K562 (cell line): ENCODE measurements around the gene SERTAD1.

Source experiments
- CEBPB ChIP-seq: fragments of 450-650 bp; IDR thresholded peaks from 2 replicates; pipeline ENCODE4 v1.6.1; 2016; ENCODE audit warnings: missing genetic modification characterization, missing compliant biosample characterization
- CTCF ChIP-seq, 3 experiments: IDR thresholded peaks in 2 of 3; conservative IDR thresholded peaks in 1 of 3; 2 replicates each; pipeline ENCODE4 v1.5.1; 2011 to 2012; ENCODE audit warnings: low read length in 3 of 3, mild to moderate bottlenecking in 3 of 3, control low read depth in 2 of 3, improper control_type of control experiment in 1 of 3, inconsistent platforms in 1 of 3, low read depth in 1 of 3, mixed read lengths in 1 of 3, moderate library complexity in 1 of 3; ENCODE audit not compliant: insufficient read depth in 2 of 3
- EZH2 ChIP-seq: IDR thresholded peaks from 2 replicates; pipeline ENCODE4 v1.6.1; 2012; ENCODE audit warnings: low read depth, mild to moderate bottlenecking, inconsistent platforms, low read length, borderline replicate concordance
- HEY1 ChIP-seq: fragments of 250-450 bp; sonication (Bioruptor Pico); IDR thresholded peaks from 2 replicates; pipeline ENCODE4 v1.5.0; 2020; ENCODE audit warnings: mild to moderate bottlenecking, moderate library complexity, borderline replicate concordance
- KAT7 ChIP-seq: sonication (generic); formaldehyde crosslinking; IDR thresholded peaks from 2 replicates; pipeline ENCODE4 v1.8.0; 2022; ENCODE audit warnings: missing genetic modification reagents, mild to moderate bottlenecking, borderline replicate concordance
- REST ChIP-seq, 2 experiments: fragments of 450-650 bp; formaldehyde crosslinking in 1 of 2; IDR thresholded peaks; 2 replicates each; pipeline versions ENCODE4 v1.4.0 to v1.6.1; 2014 to 2020; ENCODE audit warnings: mild to moderate bottlenecking in 2 of 2, borderline replicate concordance in 1 of 2, low read depth in 1 of 2
- TEAD4 ChIP-seq, 2 experiments: sonication (generic) in 1 of 2; formaldehyde crosslinking in 1 of 2; IDR thresholded peaks; 2 replicates each; pipeline versions ENCODE4 v1.6.1 to v1.8.0; 2012 to 2022; ENCODE audit warnings: borderline replicate concordance in 1 of 2, inconsistent platforms in 1 of 2, low read length in 1 of 2, mild to moderate bottlenecking in 1 of 2, missing genetic modification reagents in 1 of 2
- ZNF174 ChIP-seq: fragments of 250-450 bp; sonication (Bioruptor Pico); IDR thresholded peaks from 2 replicates; pipeline ENCODE4 v1.4.0; 2020; ENCODE audit warnings: mild to moderate bottlenecking

GRCh38 chr19:40419780-40420179 lies 6.0 kb downstream of the SERTAD1 start:
- TF ChIP-seq REST (IDR thresholded peaks at IDR 0.05; ENCODE audit: borderline replicate concordance) (no peak), REST (CRISPR knock-in tag; IDR thresholded peaks at IDR 0.05; ENCODE audit: low read depth) (no peak), KAT7 (no peak), TEAD4 (IDR thresholded peaks at IDR 0.05; ENCODE audit: low read length) (no peak), TEAD4 (CRISPR knock-in tag; IDR thresholded peaks at IDR 0.05; ENCODE audit: borderline replicate concordance) (no peak), EZH2 (no peak), CTCF (IDR thresholded peaks at IDR 0.05 in 2 of 3, conservative IDR thresholded peaks at IDR 0.05 in 1 of 3; ENCODE audit: insufficient read depth in 2 of 3, low read depth in 1 of 3, low read length in 3 of 3) (no peak), CEBPB (tag) (no peak), ZNF174 (CRISPR knock-in tag) (no peak), HEY1 (CRISPR knock-in tag) (no peak)
